ENCODE data around the gene RIN2. TPM values are rescaled to one million over a fixed set of nuclear protein-coding genes. Genes with fewer than 3 reads are reported as not detected.

RIN2 gene
- total RNA-seq, 2 experiments from 2014 or later, result not detected

- CTCF ChIA-PET, result no interaction called here
Observed at GRCh38 chr20:19761841-19762240, 3.8 kb downstream of the RIN2 start.

GRCh38 chr20:19764207-19764606 is 6.1 kb downstream of the RIN2 start:
- ChIA-PET CTCF (no interaction called here), POLR2A (no interaction called here)

More at GRCh38 chr20:19761841-19762240, 3.8 kb downstream of the RIN2 start:
- POLR2A ChIA-PET, result no interaction called here

- POLR2A ChIA-PET, result no interaction called here
- CTCF ChIA-PET, result no interaction called here
Observed at GRCh38 chr20:19765266-19765665, 7.2 kb downstream of the RIN2 start.

GRCh38 chr20:19765913-19766312 is 7.9 kb downstream of the RIN2 start:
- POLR2A ChIA-PET, result no interaction called here
- CTCF ChIA-PET, result no interaction called here

GRCh38 chr20:19767070-19767469 is 9.0 kb downstream of the RIN2 start:
- POLR2A ChIA-PET, result no interaction called here
- CTCF ChIA-PET, result no interaction called here

GRCh38 chr20:19768325-19768842 is 10.3 kb downstream of the RIN2 start:
- ChIA-PET POLR2A (no interaction called here), CTCF (no interaction called here)

GRCh38 chr20:19769507-19769906 is 11.4 kb downstream of the RIN2 start:
- ChIA-PET CTCF (no interaction called here), POLR2A (no interaction called here)

- ChIA-PET POLR2A (interaction anchor here (0.6 kb wide), 1 partner anchor 41 kb away, joined by 6 read pairs; no protein-coding TSS in a partner anchor), CTCF (no interaction called here)
Observed at GRCh38 chr20:19770375-19770774, 12.3 kb downstream of the RIN2 start.

GRCh38 chr20:19771031-19771430 is 13.0 kb downstream of the RIN2 start:
- POLR2A ChIA-PET, result no interaction called here
- CTCF ChIA-PET, result no interaction called here

GRCh38 chr20:19773471-19773870 is 15.4 kb downstream of the RIN2 start:
- CTCF ChIA-PET, result no interaction called here
- POLR2A ChIA-PET, result no interaction called here

- POLR2A ChIA-PET, result no interaction called here
- CTCF ChIA-PET, result no interaction called here
Observed at GRCh38 chr20:19774135-19774933, 16.3 kb downstream of the RIN2 start.

GRCh38 chr20:19775353-19776253 is 17.5 kb downstream of the RIN2 start:
- ChIA-PET POLR2A (interaction anchor here (0.6 kb wide), 1 partner anchor 241 kb away, joined by 4 read pairs; no protein-coding TSS in a partner anchor), CTCF (no interaction called here)

GRCh38 chr20:19777315-19777714 is 19.3 kb downstream of the RIN2 start:
- ChIA-PET POLR2A (no interaction called here), CTCF (no interaction called here)

GRCh38 chr20:19777981-19778380 is 19.9 kb downstream of the RIN2 start:
- ChIA-PET CTCF (no interaction called here), POLR2A (no interaction called here)

- ChIA-PET CTCF (no interaction called here), POLR2A (no interaction called here)
Observed at GRCh38 chr20:19778404-19778803, 20.3 kb downstream of the RIN2 start.

GRCh38 chr20:19779634-19780033 is 21.6 kb downstream of the RIN2 start:
- POLR2A ChIA-PET, result no interaction called here

GRCh38 chr20:19780261-19780660 is 22.2 kb downstream of the RIN2 start:
- POLR2A ChIA-PET, result no interaction called here
- CTCF ChIA-PET, result no interaction called here

More at GRCh38 chr20:19779634-19780033, 21.6 kb downstream of the RIN2 start:
- CTCF ChIA-PET, result no interaction called here

GRCh38 chr20:19781235-19781634 is 23.2 kb downstream of the RIN2 start:
- ChIA-PET CTCF (no interaction called here), POLR2A (no interaction called here)

GRCh38 chr20:19782669-19783068 is 24.6 kb downstream of the RIN2 start:
- CTCF ChIA-PET, result no interaction called here
- POLR2A ChIA-PET, result no interaction called here

- POLR2A ChIA-PET, result no interaction called here
- CTCF ChIA-PET, result no interaction called here
Observed at GRCh38 chr20:19783966-19784401, 25.9 kb downstream of the RIN2 start.
